Upper lobe of left lung (tissue), 6 donors: ENCODE measurements around the gene NFATC2. TPM values are rescaled to one million over a fixed set of nuclear protein-coding genes. Genes with fewer than 3 reads are reported as not detected.

Source experiments
- ATAC-seq, 2 donors: fragments of 200-7000 bp; cut with Tn5 transposase; one replicate each; pipeline ENCODE4 v1.9.1; 2022; ENCODE audit warnings: mild to moderate bottlenecking in 2 of 2, moderate library complexity in 2 of 2; ENCODE audit not compliant: low FRiP score in 2 of 2
- DNase-seq, 2 donors: peaks; one replicate each; pipeline ENCODE4 v3.0.0-alpha.2; 2019 to 2020
- H3K27ac ChIP-seq, 4 donors: fragments of 200-600 bp; sonication (generic); one replicate each; pipeline ENCODE4 v1.5.1; 2016 to 2019
- H3K27me3 ChIP-seq, 4 donors: fragments of 200-600 bp; sonication (generic); one replicate each; pipeline ENCODE4 v1.5.1; 2017 to 2019
- H3K36me3 ChIP-seq, 4 donors: fragments of 200-600 bp; sonication (generic); one replicate each; pipeline ENCODE4 v1.5.1; 2016 to 2019
- H3K4me1 ChIP-seq, 4 donors: fragments of 200-600 bp; sonication (generic); one replicate each; pipeline ENCODE4 v1.5.1; 2018 to 2019
- H3K4me3 ChIP-seq, 4 donors: fragments of 200-600 bp; sonication (generic); one replicate each; pipeline ENCODE4 v1.5.1; 2017 to 2019; ENCODE audit warnings: mild to moderate bottlenecking in 2 of 4, moderate library complexity in 1 of 4
- H3K9me3 ChIP-seq, 4 donors: fragments of 200-600 bp; sonication (generic); one replicate each; pipeline ENCODE4 v1.5.1; 2018 to 2019
- EP300 ChIP-seq, 4 donors: sonication (generic); formaldehyde crosslinking; IDR thresholded peaks; one replicate each; pipeline ENCODE4 v1.5.1; 2017; ENCODE audit warnings: antibody characterized with exemption in 4 of 4, control low read depth in 2 of 4
- POLR2A ChIP-seq, 4 donors: fragments of 450-650 bp; IDR thresholded peaks; one replicate each; pipeline ENCODE4 v1.5.1; 2016 to 2017; ENCODE audit warnings: antibody characterized with exemption in 4 of 4, mild to moderate bottlenecking in 2 of 4
- POLR2AphosphoS5 ChIP-seq, 2 donors: sonication (generic); formaldehyde crosslinking; IDR thresholded peaks; one replicate each; pipeline ENCODE4 v1.5.1; 2017; ENCODE audit warnings: antibody characterized with exemption in 2 of 2
- WGBS, 2 donors: methylation state at CpG; one replicate each; pipeline ENCODE4 v1.1.5; 2017 to 2018; 5-methylcytosine and 5-hydroxymethylcytosine counted together
- total RNA-seq, 6 donors: library from RNA; depleted of rRNA in 4 of 6; stranded (reverse); fragments of >200 nt in 4 of 6; gene quantifications; one replicate each; pipeline versions ENCODE4 v1.1.0 to v1.2.1, GENCODE V29; 2016 to 2021
- TF ChIP-seq, protein P1 (sequence below), 6 experiments: fragments of 450-650 bp in 4 of 6; fragments of 200-600 bp in 2 of 6; sonication (generic) in 2 of 6; IDR thresholded peaks; one replicate each; pipeline ENCODE4 v1.5.1; 2016 to 2019; ENCODE audit warnings: antibody characterized with exemption in 6 of 6
- donor health status: DM: no; HTN: no; CAD: no; lungs with moderate emphysema.
- donor health status: DM: no; HTN: yes; CAD: no; lungs with severe emphysema.

Gene NFATC2
- total RNA-seq, 6 donors from 2014 or later = 5.1 to 28.1 (median 7.6) TPM

DNA sequence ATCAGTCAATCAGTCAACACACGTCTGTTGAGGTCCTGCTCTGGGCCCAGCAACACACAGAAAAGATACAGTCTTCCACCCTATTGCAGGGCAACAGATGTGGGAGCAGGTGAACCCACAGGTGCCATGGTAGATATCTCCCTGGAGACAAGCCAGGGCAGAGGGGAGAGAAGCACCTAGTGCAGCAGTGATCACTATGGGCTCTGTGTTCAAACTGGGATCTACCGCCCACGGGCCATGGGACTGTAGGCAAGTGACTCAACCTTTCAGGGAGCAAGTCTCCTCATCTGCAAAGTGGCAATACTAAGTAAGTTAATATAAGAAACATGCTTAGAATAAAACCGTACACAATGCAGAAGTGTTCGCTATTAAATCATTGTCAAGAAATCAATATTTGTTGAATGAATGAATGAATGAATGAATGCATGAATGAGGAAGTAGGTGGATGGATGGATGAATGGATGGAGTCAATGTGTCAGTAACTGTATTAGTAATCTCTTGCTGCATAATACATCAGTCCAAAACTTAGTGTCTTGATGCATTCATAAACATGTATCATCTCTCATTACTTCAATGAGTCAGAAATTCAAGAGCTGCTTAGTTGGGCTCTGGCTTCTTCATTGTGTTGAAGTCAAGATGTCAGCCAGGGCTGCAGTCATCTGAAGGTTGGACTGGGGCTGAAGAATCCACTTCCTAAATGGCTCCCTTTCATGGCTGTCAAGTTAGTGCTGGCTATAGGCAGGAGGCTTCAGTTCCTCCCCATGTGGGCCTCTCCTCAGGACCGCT lies 31.9 kb upstream of the NFATC2 start:
- WGBS, 2 donors = 92 to 97% methylated on average over 6 of the region's 6 CpGs
- TF ChIP-seq POLR2AphosphoS5 (IDR thresholded peaks at IDR 0.05) (no peak), EP300 (IDR thresholded peaks at IDR 0.05) (no peak), POLR2A (IDR thresholded peaks at IDR 0.05) (no peak)
- TF ChIP-seq, protein P1, sequence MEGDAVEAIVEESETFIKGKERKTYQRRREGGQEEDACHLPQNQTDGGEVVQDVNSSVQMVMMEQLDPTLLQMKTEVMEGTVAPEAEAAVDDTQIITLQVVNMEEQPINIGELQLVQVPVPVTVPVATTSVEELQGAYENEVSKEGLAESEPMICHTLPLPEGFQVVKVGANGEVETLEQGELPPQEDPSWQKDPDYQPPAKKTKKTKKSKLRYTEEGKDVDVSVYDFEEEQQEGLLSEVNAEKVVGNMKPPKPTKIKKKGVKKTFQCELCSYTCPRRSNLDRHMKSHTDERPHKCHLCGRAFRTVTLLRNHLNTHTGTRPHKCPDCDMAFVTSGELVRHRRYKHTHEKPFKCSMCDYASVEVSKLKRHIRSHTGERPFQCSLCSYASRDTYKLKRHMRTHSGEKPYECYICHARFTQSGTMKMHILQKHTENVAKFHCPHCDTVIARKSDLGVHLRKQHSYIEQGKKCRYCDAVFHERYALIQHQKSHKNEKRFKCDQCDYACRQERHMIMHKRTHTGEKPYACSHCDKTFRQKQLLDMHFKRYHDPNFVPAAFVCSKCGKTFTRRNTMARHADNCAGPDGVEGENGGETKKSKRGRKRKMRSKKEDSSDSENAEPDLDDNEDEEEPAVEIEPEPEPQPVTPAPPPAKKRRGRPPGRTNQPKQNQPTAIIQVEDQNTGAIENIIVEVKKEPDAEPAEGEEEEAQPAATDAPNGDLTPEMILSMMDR (IDR thresholded peaks at IDR 0.05) = no peak
- DNase-seq (no peak), ATAC-seq (no peak)
- H3K27me3 ChIP-seq = no peaks in the 10 kb centered on the region
- H3K27ac ChIP-seq = no peak overlapping the region
- H3K4me1 ChIP-seq = no peaks in the 10 kb centered on the region
- H3K9me3 ChIP-seq = no peaks in the 10 kb centered on the region
- H3K4me3 ChIP-seq = no peak overlapping the region
- no peaks in the 10 kb centered on the region for H3K36me3 ChIP-seq

DNA sequence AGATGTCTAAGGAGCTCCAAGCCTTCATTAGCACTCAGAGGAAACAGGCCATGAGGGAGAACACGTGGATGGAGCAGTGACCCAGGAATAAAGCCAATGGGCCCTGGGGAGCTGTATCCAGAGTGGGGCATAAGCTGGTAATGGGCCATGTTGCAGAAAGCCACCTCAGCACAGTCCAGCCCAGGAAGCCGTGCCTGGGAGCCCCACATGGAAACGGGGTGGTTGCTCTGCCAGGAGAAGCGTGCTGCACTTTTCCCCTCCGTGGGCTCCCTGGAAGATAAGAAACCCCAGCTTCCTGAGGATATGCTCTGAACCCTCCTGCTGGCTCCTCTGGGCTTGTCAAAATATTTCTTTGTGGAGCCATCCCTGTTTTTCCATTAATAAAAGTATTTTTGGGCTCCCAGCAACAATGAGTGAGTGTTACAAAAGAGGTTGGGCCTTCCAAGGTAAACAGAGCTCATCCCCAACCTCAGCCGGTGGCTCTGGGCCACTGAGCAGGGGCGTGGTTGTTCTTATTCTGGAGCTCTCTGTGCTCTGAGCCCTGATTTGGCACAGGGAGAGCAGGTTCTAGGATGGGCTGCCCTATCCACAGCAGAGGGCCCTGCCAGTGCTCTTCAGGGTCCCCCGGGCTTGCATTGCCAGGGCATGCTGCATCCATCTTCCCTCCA lies 31.2 kb upstream of the NFATC2 start:
- Histone ChIP-seq H3K27me3 (no peaks in the 10 kb centered on the region), H3K4me1 (no peaks in the 10 kb centered on the region), H3K9me3 (no peaks in the 10 kb centered on the region), H3K36me3 (no peaks in the 10 kb centered on the region), H3K27ac (no peak overlapping the region), H3K4me3 (no peak overlapping the region)
- TF ChIP-seq EP300 (IDR thresholded peaks at IDR 0.05) (no peak), POLR2AphosphoS5 (IDR thresholded peaks at IDR 0.05) (no peak), POLR2A (IDR thresholded peaks at IDR 0.05) (no peak)
- TF ChIP-seq, protein P1 (IDR thresholded peaks at IDR 0.05) = no peak
- 73 to 75% methylated on average over 8 of the region's 8 CpGs for WGBS, 2 donors
- ATAC-seq = peak; percentile 11 to 73
- no peak for DNase-seq

DNA sequence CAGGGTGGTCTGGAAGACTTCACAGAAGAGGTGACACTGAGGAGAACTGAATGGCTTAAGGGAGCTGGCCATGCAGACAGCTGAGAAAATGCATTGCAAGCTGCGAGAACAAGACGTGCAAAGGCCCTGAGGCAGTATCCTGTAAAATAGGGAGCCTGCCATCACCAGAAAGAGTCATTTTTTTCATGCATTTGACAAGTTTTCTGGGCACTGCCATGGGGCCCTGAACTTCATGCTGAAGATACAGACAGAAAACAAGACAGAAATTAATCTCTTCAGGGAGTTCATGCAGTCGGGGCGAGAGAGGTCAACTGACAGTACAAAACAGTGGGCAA lies 28.9 kb upstream of the NFATC2 start:
- TF ChIP-seq POLR2A (IDR thresholded peaks at IDR 0.05) (no peak), EP300 (IDR thresholded peaks at IDR 0.05) (no peak), POLR2AphosphoS5 (IDR thresholded peaks at IDR 0.05) (no peak)
- TF ChIP-seq, protein P1 (IDR thresholded peaks at IDR 0.05) = no peak
- no peaks in the 10 kb centered on the region for H3K4me1 ChIP-seq
- H3K4me3 ChIP-seq = no peak overlapping the region
- no peak for ATAC-seq
- no peak for DNase-seq
- no peaks in the 10 kb centered on the region for H3K36me3 ChIP-seq
- no peaks in the 10 kb centered on the region for H3K27me3 ChIP-seq
- H3K27ac ChIP-seq = no peak overlapping the region
- H3K9me3 ChIP-seq = no peaks in the 10 kb centered on the region
- 86 to 97% methylated on average over 4 of the region's 4 CpGs for WGBS, 2 donors

DNA sequence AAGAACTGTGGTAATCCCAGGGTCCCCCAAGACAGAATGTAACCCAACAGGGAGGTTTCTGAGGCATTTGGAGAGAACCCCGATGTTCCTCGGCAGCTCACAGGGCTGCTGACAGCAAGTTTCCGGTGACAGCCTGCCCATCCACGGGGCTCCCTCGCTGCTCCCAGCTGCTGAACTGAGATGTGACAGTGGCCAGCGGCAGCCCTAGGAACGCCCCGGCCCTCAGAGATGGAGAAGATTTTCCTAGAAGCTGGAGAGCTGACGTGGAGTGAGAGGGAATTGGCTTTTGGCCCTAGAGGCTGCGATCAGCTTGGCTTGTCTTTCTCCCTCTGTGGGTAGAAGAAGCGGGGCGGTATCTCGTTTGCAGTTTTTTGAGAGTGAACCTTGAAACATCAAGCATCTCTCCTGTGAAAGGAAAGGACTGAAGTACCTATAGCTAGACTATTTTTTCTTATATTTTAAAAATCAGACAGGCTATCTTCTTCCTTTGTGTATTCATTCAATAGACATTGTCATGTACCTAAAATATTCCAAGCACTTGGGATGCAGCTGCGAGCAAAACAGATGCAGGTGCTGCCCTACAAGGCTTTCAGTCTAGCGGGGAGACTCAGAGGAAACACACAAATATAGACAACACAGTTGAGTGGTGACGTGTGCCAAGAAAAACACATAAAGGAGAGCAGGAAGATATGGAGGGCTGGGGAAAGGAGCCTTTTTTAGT lies 28.4 kb upstream of the NFATC2 start:
- Histone ChIP-seq H3K4me3 (no peak overlapping the region), H3K9me3 (no peaks in the 10 kb centered on the region), H3K27me3 (no peaks in the 10 kb centered on the region), H3K36me3 (no peaks in the 10 kb centered on the region), H3K27ac (no peak overlapping the region), H3K4me1 (no peaks in the 10 kb centered on the region)
- DNase-seq = no peak
- 56 to 65% methylated on average over 15 to 16 of the region's 16 CpGs for WGBS, 2 donors
- peak in 1 of 2 donors; percentile 69 for ATAC-seq
- TF ChIP-seq POLR2A (IDR thresholded peaks at IDR 0.05) = no peak
- TF ChIP-seq, protein P1 (IDR thresholded peaks at IDR 0.05) = no peak
